Midbrain (tissue), 1 donor: ENCODE results near the gene SIX4.

Experiments
- DNase-seq: peaks from one replicate; lab custom pipeline; 2025; lab: John Stamatoyannopoulos, UW

SIX4 gene

DNA sequence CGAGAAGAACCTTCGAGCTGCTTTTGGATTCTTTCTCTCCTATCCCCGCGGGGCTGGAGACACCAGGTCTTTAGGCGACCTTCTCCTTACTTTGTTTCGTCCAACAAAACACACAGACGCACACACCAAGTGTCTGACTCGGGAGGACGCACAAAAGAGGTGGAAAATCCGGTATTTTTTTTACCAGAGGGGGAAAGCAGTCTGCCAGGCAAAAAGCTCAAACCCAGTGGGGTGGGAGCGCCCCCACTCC is 2.1 kb downstream of the SIX4 start:
- DNase-seq: no peak

DNA sequence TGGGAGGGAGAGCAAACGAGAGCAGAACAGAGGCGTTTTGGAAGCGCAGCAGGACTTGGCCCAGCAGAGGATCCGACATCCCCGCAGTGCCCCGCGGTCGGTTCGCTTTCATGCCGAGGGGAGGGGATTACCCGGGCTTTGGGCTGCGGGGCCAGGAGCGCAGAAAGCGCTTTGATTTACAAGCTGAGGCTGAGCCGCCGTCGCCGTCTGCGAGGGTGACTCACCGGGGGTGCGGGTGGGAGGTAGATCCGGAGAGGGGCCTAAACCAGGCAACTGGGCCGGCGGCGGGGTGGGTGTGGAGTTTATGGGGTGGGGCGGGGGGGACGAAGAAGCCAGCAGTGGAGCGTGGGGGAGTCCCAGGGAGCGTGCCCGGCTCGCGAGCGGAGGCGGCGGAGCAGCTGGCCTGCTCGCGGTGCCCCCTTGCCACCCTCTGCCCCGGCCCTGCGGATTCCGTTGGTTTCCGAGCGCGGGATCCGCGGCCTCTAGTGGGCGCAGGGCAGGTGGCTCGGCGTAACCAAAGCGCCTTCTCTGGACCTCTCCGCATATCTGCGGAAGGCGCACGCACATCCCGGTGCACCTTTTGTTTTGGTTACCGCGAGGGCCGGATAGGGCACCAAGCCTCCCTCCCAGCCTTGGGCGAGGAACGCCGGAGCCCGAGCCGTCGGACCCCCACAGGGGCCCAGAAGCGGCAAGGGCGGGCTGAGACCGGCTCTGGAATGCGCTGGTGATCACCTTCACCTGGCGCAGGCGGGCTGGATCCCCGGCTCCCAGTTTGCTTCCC is 2.6 kb downstream of the SIX4 start:
- no peak for DNase-seq

DNA sequence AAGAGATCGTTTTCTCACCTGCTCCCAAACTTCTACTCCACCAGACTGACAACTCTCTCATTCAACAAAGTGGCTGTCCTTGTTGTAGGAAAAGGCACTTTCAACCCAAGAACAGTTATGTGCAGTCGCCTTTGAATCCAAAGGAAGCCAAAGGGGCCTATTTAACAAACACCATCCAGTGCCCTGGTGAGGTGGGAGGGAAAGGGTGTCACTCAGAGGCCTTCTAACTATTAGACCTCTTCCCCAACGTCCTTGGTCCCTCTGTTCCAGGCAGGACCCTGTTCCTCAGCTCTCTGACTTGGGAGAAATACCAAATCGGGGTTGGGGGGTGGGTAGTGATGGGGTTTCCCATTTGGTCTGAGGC is 3.2 kb downstream of the SIX4 start:
- no peak for DNase-seq

DNA sequence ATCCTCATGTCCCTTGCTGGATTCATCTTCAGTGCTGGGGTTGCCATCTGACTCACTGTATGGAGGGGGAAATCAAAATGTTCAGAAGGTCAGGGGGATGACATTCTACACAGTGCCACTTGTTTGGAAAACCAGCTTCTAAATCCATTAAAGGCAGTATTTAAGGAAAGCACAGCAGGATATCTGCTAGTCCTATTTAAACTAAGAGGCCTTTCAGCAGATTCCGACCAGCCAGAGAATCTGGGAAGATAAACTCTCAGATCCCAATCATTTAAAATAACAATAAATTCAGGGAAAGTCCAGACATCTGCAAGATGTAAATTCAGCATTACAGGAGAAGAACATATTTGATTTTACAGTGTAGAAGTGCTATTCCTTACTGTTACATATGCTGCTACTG is 3.8 kb downstream of the SIX4 start:
- DNase-seq: no peak

DNA sequence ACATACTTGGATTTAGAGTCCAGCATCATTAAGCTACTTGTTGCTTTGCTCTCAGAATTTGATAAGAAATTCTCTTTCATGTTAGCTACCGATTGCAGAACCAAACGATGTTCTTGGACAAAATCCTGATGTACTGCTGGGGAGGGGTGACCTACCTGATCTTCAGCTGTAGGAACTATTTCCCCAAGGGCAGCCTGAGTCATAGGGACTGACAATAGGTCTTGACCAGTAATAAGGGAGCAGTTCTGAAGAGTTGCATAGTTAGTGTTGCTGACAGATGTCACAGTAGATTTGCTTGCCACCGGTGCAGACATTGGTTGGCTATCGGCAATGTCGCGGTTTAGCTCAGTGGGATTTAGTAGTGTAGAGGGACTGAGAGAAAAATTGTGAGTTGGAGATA is 10.6 kb downstream of the SIX4 start:
- DNase-seq: no peak

DNA sequence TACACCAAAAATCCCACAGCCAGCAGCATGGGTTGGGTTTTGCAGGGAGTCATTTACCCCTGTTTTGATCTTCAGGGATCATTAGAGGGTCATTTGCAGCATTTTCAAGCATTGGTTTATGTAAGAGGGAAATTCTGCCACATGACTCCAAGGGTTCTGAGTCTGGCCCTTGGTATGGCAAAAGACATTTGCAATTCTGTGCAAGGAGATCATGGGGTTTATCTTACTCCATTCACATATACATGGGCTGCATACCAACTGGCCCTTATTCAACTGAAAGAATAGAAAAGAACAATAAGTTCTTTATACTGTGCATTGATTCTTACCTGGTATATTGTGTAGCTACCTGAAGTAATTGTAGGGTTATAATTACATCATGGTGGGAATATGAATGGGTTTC is 13.7 kb downstream of the SIX4 start:
- DNase-seq: no peak

DNA sequence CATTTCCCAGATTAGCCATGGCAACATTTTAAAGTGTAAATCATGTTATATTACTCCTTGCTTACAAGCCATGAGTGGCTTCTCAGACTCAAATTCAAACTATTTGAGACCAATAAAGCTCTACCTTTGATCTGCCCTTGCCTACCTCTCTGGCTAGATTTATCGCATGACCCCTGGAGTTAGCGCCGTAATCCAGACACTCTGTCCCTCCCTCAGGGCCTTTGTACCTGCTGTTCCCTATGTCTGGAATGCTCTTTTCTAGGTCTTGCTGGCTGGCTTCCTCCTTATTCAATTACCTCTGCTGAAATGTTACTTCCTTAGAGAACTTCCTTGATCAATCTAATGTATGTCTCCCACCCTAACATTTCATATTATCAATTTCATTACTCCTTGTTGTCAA is 16.3 kb downstream of the SIX4 start:
- no peak for DNase-seq

DNA sequence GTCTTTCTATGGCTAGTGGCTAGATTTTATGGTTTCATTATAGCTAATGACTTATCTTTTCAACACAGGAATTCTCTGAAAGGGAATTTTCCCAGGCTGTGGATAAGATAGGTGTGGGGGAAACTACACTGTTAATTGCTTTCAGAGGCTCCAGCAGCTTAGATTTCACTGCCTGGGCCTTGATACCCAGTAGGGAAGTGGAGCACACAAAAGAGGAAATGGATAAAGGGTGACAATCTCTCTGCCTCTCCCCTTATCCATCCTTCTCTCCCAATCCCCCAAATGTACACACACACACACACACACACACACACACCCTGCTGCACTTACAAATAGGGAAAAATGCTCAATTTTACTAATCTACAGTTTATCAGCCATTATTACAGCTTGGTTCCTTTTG is 19.1 kb downstream of the SIX4 start:
- no peak for DNase-seq

DNA sequence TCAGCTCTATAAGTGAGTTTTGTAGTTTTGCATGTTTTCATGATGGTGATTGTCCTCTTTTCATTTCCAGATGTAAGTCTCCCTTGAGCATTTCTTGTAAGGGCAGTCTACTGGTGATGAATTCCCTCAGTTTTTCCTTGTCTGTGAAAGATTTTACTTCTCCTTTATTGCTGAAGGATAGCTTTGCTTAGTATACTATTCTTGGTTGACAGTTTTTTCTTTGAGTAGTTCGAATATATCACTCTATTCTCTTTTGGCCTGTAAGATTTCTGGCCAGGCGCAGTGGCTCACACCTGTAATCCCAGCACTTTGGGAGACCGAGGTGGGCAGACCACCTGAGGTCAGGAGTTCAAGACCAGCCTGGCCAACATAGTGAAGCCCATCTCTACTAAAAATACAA is 23.6 kb downstream of the SIX4 start:
- no peak for DNase-seq

DNA sequence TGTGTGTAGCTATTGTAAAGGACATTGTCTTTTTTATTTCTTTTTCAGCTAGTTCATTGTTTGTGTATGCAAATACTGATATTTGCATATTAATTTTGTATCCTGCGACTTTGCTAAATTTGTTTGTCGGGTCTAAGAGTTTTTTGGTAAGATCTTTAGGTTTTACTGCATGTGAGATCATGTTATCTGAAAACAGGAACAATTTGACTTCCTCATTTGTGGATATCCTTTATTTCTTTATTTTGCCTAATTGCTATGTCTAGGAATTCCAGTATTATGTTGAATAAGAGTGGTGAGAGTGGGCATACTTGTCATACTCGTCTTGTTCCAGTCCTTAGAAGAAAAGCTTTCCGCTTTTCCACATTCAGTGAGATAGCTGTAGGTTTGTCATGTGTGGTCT is 28.8 kb downstream of the SIX4 start:
- DNase-seq: no peak

DNA sequence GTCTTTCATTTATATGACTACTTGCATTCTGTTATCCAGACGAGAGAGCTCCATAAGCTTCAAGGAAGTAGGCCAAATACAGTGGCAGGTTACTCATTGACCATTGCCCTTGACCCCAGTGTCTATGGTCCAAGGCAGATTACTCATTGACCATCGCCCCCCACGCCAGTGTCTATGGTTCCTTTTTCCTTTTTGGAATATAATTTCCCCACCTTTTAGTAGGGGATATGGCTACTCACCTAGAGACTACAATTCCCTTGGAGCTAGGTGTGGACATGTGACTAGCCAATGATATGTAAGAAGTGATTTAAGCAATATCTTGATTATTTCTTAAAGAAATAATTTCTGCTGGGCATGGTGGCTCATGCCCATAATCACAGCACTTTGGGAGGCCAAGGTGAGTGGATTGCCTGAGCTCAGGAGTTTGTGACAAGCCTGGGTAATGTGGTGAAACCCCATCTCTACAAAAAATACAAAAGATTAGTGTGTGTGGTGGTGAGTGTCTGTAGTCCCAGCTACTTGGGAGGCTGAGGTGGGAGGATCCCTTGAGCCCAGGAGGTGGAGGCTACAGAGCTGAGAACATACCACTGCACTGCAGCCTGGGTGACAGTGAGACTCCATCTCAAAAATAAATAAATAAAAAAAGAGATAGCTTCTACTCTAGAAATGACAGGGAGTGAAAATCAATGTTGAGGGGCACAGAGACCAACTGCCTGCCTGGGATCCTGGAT is 32.6 kb downstream of the SIX4 start:
- DNase-seq: no peak

DNA sequence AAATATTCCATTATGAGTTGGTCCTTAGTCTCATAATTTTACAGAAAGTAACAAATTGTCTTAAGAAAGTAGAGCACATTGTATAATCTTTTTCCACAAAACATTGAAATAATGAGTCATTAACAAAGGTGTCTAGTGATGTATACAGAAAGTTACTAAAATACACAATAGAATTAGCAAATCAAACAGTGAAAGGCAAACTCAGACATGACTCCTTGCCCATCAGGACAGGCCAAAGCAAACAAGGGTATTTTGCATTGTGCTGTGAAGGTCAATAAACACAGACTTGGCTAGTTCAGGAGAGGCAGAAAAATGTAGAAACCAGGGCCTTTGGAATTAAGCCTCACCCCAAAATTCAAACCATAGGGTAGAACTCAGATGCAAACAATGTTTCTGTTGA is 37.3 kb downstream of the SIX4 start:
- no peak for DNase-seq

DNA sequence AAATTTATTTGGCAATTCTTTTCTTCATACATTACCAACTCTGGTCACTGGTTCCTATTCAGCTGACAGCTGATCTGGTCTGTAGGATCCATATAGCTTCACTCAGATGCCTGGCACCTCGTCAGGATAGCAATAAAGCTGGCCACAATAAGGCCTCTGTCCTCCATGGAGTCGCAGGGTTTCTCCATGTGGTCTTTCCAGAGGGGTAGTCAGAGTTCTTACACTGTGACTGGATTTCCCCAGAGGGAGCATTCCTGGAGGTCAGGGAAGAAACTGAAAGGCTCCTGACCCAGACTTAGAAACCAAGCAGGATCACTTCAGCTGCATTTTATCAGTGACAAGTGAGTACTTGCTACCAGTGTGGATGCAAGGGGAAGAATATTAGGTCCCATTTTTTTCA is 39.9 kb downstream of the SIX4 start:
- no peak for DNase-seq

DNA sequence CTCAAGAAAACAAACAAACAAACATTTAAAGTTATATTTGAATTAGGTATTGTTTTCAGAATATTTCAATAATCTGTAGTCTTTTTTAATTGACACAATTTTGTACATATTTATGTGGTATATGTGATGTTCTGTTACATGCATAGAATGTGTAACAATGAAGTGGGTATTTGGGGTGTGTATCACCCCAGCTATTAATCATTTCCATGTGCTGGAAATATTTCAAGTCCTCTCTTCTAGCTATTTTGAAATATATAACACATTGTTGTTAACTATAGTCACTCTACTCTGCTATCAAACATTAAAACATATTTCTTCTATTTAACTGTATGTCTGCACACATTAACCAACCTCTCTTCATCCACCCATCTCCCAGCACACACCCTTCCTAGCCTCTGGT is 42.9 kb downstream of the SIX4 start:
- DNase-seq: no peak

DNA sequence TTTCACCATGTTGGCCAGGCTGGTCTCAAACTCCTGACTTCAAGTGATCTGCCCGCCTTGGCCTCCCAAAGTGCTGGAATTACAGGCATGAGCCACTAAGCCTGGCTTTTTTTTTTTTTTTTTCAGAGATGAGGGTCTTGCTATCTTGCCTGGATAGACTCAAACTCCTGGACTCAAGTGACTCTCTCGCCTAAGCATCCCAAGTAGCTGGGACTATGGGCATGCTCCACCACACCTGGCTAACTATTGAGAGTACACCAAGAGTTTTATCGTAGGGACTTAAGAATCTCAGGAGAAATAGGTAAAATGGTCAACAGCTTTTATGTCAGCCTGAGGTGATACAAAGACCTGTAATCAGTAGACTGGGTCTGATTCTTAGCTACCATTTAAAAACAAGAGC is 43.6 kb downstream of the SIX4 start:
- no peak for DNase-seq

DNA sequence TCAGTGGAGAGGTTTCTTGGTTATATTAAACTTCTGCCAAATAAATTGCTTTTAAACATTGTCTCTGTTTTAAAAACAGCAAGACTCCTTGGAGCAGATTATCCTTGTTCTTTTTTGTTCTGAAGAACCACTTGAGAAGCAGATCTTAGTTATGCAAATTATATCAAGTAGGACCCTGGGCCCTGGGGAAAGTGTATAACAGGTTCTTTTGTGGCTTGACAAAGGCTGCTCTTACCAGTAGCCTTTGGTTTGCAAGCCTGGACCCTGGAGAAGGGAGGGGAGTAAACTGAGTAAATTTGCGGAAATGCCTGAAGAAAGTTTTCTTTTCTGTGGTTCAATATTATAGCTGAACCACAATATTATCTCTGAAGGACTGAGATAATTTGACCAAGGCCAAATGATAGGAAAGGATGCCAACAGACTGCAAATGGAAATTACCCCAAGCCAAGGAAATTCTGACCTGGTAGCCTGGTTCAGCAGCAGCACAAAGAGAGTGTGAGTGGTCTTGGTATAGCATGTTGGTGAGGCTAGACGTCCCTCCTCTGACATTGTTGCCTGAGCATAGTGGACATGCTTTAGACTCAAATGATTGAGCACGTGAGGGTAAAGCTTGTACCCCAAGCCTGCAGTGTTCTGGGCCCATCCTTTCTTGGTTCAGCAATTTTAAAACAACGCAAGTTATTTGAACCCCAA is 44.4 kb downstream of the SIX4 start:
- no peak for DNase-seq

DNA sequence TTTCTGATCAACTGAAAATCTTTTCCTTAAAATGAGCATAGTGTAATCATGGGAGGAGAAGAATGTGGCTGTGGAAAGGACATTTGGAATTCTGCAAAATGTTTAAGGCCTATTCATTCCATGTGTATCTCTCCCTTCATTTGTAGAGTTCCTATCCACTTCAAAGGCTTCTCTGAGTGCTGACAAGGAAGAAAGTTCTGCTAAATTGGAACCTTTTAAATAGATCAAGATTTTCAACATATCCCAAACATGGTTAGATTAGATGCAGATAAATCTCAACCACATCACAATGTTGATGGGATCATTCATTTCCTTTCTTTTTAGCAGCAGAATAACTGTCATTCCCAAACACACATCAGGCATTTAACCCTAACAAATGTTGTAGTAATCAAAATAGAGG is 46.5 kb downstream of the SIX4 start:
- DNase-seq: no peak

DNA sequence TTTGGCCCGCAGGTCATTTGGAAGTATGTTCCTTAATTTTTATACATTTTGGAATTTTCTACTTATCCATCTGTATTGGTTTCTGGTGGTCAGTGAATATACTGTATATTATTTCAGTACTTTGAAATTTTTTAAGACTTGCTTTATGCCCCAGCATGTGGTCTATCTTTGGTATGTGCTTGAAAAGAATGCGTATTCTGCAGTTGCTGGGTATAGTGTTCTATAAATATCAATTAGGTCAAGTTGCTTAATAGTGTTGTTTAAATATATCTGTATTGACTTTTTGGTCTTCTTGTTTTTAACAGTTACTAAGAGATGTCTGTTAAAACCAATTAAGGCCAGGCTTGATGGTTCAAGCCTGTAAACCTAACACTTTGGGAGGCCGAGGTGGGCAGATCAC is 53.2 kb downstream of the SIX4 start:
- no peak for DNase-seq

DNA sequence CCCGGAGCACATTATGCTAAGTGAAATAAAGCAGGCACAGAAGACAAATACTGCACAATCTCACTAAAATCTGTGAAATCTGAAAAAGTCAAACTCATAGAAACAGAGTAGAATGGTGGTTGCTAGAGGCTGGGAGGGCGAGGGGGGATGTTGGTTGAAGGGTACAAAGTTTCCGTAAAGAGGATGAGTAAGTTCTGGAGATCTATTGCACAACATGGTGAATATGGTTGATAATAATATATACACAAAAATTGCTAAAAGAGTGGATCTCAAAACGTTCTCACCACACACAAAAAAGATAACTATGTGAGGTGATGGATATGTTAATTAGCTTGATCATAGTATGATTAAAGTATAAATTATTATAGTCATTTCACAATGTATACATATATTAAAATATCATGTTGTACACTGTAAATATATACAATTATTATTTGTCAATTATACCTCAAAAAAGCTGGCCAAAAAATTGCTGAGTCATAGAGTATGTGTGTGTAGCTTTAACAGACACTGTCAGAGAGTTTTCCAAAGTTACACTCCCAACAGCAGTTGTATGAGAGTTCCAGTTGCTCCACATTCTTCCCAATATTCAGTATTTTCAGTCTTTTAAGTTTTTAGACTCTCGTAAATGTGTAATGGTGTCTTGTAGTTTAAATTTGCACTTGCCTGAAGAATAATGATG is 55.6 kb downstream of the SIX4 start:
- DNase-seq: no peak

DNA sequence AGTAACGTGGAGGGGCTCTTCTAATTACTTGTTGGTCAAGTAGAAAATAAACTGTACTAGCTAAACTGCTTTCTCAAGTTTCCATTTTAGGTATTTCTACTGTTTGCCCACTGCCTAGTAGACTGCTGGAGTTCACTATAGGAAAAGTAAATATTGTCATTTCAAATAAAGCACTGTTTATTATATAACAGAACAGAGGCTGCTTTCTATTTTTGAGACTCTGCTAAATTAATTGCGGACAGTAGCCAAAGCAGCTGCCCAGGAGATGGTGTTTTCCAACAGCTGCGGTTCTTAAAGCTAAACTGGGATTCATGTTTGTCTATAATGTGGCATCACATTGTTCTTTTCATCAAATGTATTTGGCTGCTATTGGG is 59.0 kb downstream of the SIX4 start:
- DNase-seq: no peak

DNA sequence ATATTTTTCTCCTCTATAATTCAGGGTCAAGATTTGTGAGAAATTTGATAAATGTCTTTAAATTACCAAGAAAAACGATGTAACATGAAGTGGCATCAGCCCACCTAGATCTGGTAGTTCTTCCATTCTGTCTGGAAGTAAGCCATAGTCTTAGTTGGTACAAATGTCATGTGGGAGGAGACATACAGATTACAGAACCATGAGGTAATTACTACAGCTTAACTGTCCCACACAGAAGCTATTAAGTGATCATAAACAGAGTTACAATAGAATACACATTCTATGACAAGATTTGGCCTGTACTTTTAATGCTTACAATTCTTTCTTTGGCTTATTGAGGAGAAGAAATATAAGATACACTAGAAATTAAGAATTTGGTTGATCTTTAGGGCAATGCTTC is 61.2 kb downstream of the SIX4 start:
- DNase-seq: no peak

DNA sequence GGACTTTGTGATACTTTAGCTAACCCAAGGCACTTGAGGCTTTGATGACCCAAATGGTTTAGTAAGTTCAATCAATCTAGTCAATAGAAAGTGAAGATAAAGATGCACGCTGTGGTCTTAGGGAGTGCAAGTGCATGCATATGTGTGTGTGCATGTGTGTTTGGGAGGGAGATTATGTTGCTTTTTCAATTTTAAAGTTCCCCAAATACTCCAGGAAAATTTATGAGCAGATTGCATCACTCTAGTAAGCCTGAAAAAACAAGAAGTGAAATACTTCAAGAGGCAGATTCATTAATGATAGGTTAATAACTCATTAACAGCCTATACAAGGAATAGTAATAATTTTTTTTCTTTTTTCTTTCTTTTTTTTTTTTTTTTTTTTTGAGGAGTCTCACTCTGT is 62.4 kb downstream of the SIX4 start:
- DNase-seq: no peak
